ENCODE results near the gene KCTD1.

The KCTD1 gene

GRCh38 chr18:26415631-26416030, 132.7 kb downstream of the KCTD1 start:
- no peak for DNase-seq (ENCODE audit: low read depth, low spot score)
- H3K4me3 ChIP-seq (ENCODE audit: low read length), result no peak overlapping the region

DNA sequence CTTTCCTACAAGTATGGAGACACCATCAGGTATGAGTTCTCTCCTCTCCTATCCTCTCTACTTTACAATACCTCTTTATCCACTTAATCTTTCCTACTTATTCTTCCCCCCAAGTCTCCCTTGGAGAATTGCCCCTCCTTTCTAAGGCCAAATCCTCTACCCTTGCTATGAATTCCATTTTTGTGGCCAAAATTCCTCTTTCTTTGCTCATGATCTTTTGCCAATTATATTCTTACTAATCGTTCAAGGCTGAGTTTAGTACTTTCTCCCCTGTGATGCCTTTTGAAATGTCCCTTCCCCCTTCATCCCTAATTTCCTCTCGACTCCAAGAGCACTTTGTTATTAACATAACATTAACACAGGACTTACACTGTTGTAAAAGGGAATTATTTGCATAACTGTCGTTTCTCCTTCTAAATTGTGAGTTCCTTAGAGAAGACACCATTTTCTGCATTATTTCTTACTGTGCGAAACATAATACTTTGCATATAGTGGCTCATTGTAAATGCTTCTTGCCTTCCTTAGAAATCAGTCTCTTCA, 133.4 kb downstream of the KCTD1 start:
- DNase-seq (ENCODE audit: low read depth, low spot score), result no peak
- no peak overlapping the region for H3K4me3 ChIP-seq (ENCODE audit: low read length)

DNA sequence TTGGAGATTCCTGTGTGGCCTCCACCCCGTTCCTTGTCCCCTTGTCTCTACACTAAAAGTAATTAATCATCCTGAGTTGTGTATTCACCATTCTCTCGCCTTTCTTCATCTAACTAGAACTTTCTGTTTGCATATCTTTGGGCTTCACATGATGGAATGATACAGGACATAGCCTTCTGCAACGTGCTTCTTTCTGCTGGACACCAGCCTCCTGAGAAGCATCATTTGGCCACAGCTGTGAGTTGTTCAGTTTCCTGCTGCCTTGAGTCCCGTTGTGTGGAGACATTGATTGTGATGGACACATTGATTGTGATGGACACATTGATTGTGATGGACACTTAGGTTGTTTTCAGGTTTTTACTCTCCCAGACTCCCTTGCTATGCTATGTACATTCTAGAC, 139.3 kb downstream of the KCTD1 start:
- DNase-seq (ENCODE audit: low read depth, low spot score), result no peak
- H3K4me3 ChIP-seq (ENCODE audit: low read length), result no peak overlapping the region

DNA sequence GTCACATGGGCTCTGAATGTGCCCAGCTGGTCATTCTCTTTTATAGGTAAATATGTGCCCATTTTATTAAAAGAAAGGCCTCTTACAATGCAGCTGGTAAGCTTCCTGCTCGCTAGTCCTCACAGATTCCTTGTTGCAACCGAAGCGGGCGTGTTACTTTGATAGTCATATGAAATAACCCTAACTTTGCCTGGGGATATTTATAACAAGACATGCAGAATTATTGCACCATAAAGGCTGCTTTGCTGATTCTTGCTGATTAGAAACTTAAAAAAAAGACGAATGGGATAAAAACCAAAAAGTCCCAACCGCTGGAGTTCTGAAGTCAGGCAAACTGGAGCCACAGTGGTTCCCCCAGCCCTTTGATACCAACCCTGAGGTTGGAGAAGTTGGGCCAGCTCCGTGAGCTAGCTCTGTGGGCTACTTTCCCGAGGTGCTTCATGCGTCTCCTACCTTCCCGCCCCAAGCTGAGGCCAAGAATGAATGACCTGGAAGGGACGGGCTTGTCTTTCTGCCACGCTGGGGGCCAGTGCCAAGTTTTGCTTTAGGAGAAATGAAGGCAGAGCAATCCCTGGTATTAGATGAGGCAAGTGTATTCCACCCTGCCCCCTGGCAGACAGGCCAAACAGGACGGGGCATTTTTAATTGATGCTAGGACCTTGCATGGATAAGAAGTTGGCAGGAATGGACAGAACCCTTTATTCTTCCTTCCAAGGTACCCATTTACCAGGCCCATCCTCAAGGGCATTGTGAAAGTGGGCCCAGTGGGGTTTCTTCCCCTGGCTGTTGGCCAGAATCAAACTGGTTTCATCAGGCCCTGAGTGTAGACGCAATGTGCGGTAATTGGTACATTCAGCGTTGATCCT, 140.4 kb downstream of the KCTD1 start:
- no peak for DNase-seq (ENCODE audit: low read depth, low spot score)
- H3K4me3 ChIP-seq (ENCODE audit: low read length), result no peak overlapping the region

- DNase-seq (ENCODE audit: low read depth, low spot score), result no peak
- H3K4me3 ChIP-seq (ENCODE audit: low read length), result no peak overlapping the region
Measured at GRCh38 chr18:26406854-26407517, 141.4 kb downstream of the KCTD1 start.

DNA sequence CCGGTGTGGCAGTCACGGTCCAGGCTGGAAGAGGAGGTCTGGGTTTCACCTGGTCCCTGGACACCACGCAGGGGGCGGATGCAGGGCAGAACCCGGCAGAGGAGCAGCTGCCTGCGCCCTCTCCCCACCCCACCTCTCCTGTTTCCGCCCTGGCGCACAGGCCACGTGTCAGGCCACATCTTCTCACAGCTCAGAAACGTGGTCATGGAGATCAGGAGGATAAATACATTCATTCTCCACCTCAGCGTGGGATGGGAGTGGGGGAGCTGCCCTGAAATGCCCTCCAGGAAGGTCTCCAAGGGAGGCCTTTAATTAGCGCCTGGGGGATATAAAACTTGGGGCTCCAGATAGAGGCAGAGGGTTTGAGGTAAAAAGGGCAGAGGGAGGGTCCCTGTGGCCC, 142.0 kb downstream of the KCTD1 start:
- H3K4me3 ChIP-seq (ENCODE audit: low read length), result no peak overlapping the region
- DNase-seq (ENCODE audit: low read depth, low spot score), result no peak

DNA sequence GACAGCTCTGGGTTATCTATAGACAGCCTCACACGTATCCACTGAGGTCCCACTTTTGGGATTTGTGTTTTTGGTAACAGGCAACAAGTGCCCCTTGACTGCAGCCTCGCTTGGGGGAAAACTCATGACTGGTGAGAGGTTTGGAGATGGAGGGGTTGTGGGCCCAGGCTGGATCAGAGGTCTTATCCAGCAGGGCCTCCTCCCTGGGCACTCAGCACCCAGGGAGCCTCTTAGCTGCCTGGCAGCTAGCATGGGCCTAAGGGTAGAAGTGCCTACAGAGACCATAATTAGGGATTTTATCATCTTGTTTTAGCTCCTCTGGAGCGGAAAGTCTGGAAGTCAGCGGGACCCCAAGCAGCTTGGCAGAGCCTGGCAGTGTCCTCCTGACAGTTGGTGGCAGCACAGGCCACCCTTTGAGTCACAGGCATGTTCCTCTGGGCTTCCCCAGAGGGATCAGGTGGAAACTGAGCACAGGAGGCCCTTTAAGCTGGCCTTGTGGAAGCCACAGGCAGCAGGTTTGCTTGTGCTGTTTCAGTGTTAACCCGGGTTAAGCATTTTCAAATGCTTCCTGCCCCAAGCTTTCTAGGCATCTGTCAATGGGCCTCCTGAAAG, 143.1 kb downstream of the KCTD1 start:
- no peak overlapping the region for H3K4me3 ChIP-seq (ENCODE audit: low read length)
- DNase-seq (ENCODE audit: low read depth, low spot score), result no peak

Data from Jurkat, Clone E6-1 (cell line).